NB4 (cell line): ENCODE measurements around the gene LCMT2.

Source experiments
- DNase-seq: peaks from one replicate; pipeline ENCODE4 v3.0.0; 2010; ENCODE audit warnings: low read depth
- H3K4me3 ChIP-seq: one replicate; pipeline ENCODE4 v1.5.1; 2011; ENCODE audit warnings: mild to moderate bottlenecking, low read depth, low read length, moderate library complexity
- CTCF ChIP-seq: IDR thresholded peaks from one replicate; pipeline ENCODE4 v1.5.1; 2012; ENCODE audit warnings: low read depth, low read length
- MAX ChIP-seq: IDR thresholded peaks from 2 replicates; pipeline ENCODE4 v1.6.1; 2011; ENCODE audit warnings: low read depth, low read length
- MYC ChIP-seq: IDR thresholded peaks from 2 replicates; pipeline ENCODE4 v1.6.1; 2011; ENCODE audit warnings: low read depth, low read length
- POLR2A ChIP-seq: IDR thresholded peaks from 2 replicates; pipeline ENCODE4 v1.6.1; 2011; ENCODE audit warnings: mild to moderate bottlenecking; ENCODE audit not compliant: insufficient read length; ENCODE audit errors: extremely low read depth

LCMT2 gene

GRCh38 chr15:43277231-43277823, 53.0 kb downstream of the LCMT2 start:
- no peak for DNase-seq
- H3K4me3 ChIP-seq: no peak overlapping the region
- TF ChIP-seq MYC (no peak), POLR2A (no peak), CTCF (no peak), MAX (no peak)

GRCh38 chr15:43276563-43277200, 53.7 kb downstream of the LCMT2 start:
- no peak for TF ChIP-seq CTCF
- TF ChIP-seq MAX: no peak
- TF ChIP-seq POLR2A: no peak
- TF ChIP-seq MYC: no peak
- H3K4me3 ChIP-seq: no peak overlapping the region
- no peak for DNase-seq

GRCh38 chr15:43275740-43276562, 54.4 kb downstream of the LCMT2 start:
- H3K4me3 ChIP-seq: no peak overlapping the region
- TF ChIP-seq MAX: no peak
- TF ChIP-seq MYC: no peak
- no peak for TF ChIP-seq POLR2A
- TF ChIP-seq CTCF: no peak
- no peak for DNase-seq

GRCh38 chr15:43274136-43274535, 56.2 kb downstream of the LCMT2 start:
- DNase-seq: no peak
- TF ChIP-seq MAX (no peak), CTCF (no peak), MYC (no peak), POLR2A (no peak)
- H3K4me3 ChIP-seq: no peak overlapping the region
